Nephron (organoid): ENCODE measurements around the gene CLMN.

Experiments used
- H3K27ac Mint-ChIP-seq, 3 experiments: 2 replicates each; pipeline ENCODE4 v1.8.0; 2020; ENCODE audit warnings: mixed read lengths in 3 of 3, mild to moderate bottlenecking in 2 of 3, moderate library complexity in 1 of 3
- H3K27me3 Mint-ChIP-seq: 2 replicates; pipeline ENCODE4 v1.8.0; 2021; ENCODE audit warnings: low read depth, mild to moderate bottlenecking, moderate library complexity, mixed read lengths
- H3K36me3 Mint-ChIP-seq: 2 replicates; pipeline ENCODE4 v1.8.0; 2020; ENCODE audit warnings: low read depth, mixed read lengths
- H3K4me1 Mint-ChIP-seq: 2 replicates; pipeline ENCODE4 v1.8.0; 2020; ENCODE audit warnings: mixed read lengths
- H3K4me3 Mint-ChIP-seq, 3 experiments: 2 replicates each; pipeline ENCODE4 v1.8.0; 2020; ENCODE audit warnings: mild to moderate bottlenecking in 3 of 3, mixed read lengths in 3 of 3, moderate library complexity in 2 of 3
- H3K9me3 Mint-ChIP-seq: 2 replicates; pipeline ENCODE4 v1.8.0; 2020; ENCODE audit warnings: mixed read lengths
- CTCF ChIP-seq, 3 experiments: fragments of 200-600 bp; sonication (generic); IDR thresholded peaks; one replicate each; pipeline ENCODE4 v1.5.0; 2021; ENCODE audit warnings: antibody characterized with exemption in 3 of 3; ENCODE audit not compliant: unreplicated experiment in 3 of 3

CLMN gene

GRCh38 chr14:95318399-95319311 lies 1.1 kb downstream of the CLMN start:
- Mint-ChIP-seq H3K27me3 (peaks cover 14% of the 10 kb centered on the region), H3K36me3 (no peaks in the 10 kb centered on the region), H3K4me3 (peak overlapping the region; percentile 81 to 92 (median 88))

GRCh38 chr14:95317817-95318343 lies 1.8 kb downstream of the CLMN start:
- Mint-ChIP-seq H3K4me1 (peaks cover 59% of the 10 kb centered on the region), H3K27me3 (peaks cover 12% of the 10 kb centered on the region), H3K9me3 (no peaks in the 10 kb centered on the region), H3K36me3 (no peaks in the 10 kb centered on the region), H3K4me3 (peak overlapping the region; percentile 81 to 92 (median 88)), H3K27ac (peak overlapping the region; percentile 69 to 79 (median 72))
- TF ChIP-seq CTCF (IDR thresholded peaks at IDR 0.05; ENCODE audit: unreplicated experiment in 3 of 3) = no peak

More at GRCh38 chr14:95318399-95319311, 1.1 kb downstream of the CLMN start:
- peak overlapping the region; percentile 69 to 85 (median 81) for H3K27ac Mint-ChIP-seq
- peaks cover 55% of the 10 kb centered on the region for H3K4me1 Mint-ChIP-seq
- no peak for TF ChIP-seq CTCF (IDR thresholded peaks at IDR 0.05; ENCODE audit: unreplicated experiment in 3 of 3)
- H3K9me3 Mint-ChIP-seq = no peaks in the 10 kb centered on the region

GRCh38 chr14:95316821-95317220 lies 2.9 kb downstream of the CLMN start:
- Mint-ChIP-seq H3K4me1 (peaks cover 58% of the 10 kb centered on the region), H3K36me3 (no peaks in the 10 kb centered on the region), H3K4me3 (peak overlapping the region; percentile 54 to 76 (median 73)), H3K27me3 (peaks cover 12% of the 10 kb centered on the region), H3K9me3 (no peaks in the 10 kb centered on the region), H3K27ac (peak overlapping the region; percentile 48 to 88 (median 69))
- no peak for TF ChIP-seq CTCF (IDR thresholded peaks at IDR 0.05; ENCODE audit: unreplicated experiment in 3 of 3)

GRCh38 chr14:95315579-95315978 lies 4.1 kb downstream of the CLMN start:
- H3K27ac Mint-ChIP-seq = peak overlapping the region in 1 of 3 experiments; percentile 69
- TF ChIP-seq CTCF (IDR thresholded peaks at IDR 0.05; ENCODE audit: unreplicated experiment in 3 of 3) = no peak
- no peaks in the 10 kb centered on the region for H3K36me3 Mint-ChIP-seq
- H3K4me1 Mint-ChIP-seq = peaks cover 55% of the 10 kb centered on the region
- H3K27me3 Mint-ChIP-seq = peaks cover 4% of the 10 kb centered on the region
- H3K9me3 Mint-ChIP-seq = no peaks in the 10 kb centered on the region
- peak overlapping the region in 2 of 3 experiments; percentile 21 to 24 for H3K4me3 Mint-ChIP-seq

- Mint-ChIP-seq H3K9me3 (peaks cover 2% of the 10 kb centered on the region), H3K4me1 (peaks cover 56% of the 10 kb centered on the region), H3K4me3 (no peak overlapping the region), H3K27me3 (peaks cover 4% of the 10 kb centered on the region), H3K27ac (no peak overlapping the region), H3K36me3 (peaks cover 3% of the 10 kb centered on the region)
- no peak for TF ChIP-seq CTCF (IDR thresholded peaks at IDR 0.05; ENCODE audit: unreplicated experiment in 3 of 3)
Measured at GRCh38 chr14:95315156-95315555, 4.6 kb downstream of the CLMN start.
